Amniotic epithelial cell (primary cell): Measurements from ENCODE around the gene KIF16B.
"Not testable (repeated sequence)": the region's sequence is repeated elsewhere in the genome, so short reads cannot be mapped to it uniquely, and the experiment has no call there.

Experiments used
- DNase-seq: peaks from one replicate; pipeline ENCODE4 v3.0.0-alpha.2; 2010; ENCODE audit warnings: low read depth

Gene KIF16B

GRCh38 chr20:16476032-16476431, 97.2 kb downstream of the KIF16B start:
- DNase-seq = peak; percentile 62

GRCh38 chr20:16475225-16475624, 98.0 kb downstream of the KIF16B start:
- peak; percentile 57 for DNase-seq

- no peak for DNase-seq
Observed at GRCh38 chr20:16474363-16474762, 98.9 kb downstream of the KIF16B start.

GRCh38 chr20:16472045-16472872, 101.0 kb downstream of the KIF16B start:
- DNase-seq = peak; percentile 63

- no peak for DNase-seq
Observed at GRCh38 chr20:16469395-16469905, 103.8 kb downstream of the KIF16B start.

GRCh38 chr20:16462711-16463110, 110.5 kb downstream of the KIF16B start:
- DNase-seq = no peak

GRCh38 chr20:16459019-16459700, 114.1 kb downstream of the KIF16B start:
- DNase-seq = peak; percentile 83

GRCh38 chr20:16457514-16457913, 115.7 kb downstream of the KIF16B start:
- DNase-seq = no peak

- no peak for DNase-seq
Observed at GRCh38 chr20:16455324-16455723, 117.9 kb downstream of the KIF16B start.

- DNase-seq = no peak
Observed at GRCh38 chr20:16451982-16452381, 121.3 kb downstream of the KIF16B start.

- DNase-seq = no peak
Observed at GRCh38 chr20:16451001-16451400, 122.2 kb downstream of the KIF16B start.

GRCh38 chr20:16446991-16447390, 126.3 kb downstream of the KIF16B start:
- DNase-seq = no peak

- no peak for DNase-seq
Observed at GRCh38 chr20:16446246-16446645, 127.0 kb downstream of the KIF16B start.

- DNase-seq = no peak
Observed at GRCh38 chr20:16445482-16445881, 127.8 kb downstream of the KIF16B start.

- DNase-seq = no peak
Observed at GRCh38 chr20:16444057-16444777, 129.0 kb downstream of the KIF16B start.

- no peak for DNase-seq
Observed at GRCh38 chr20:16441546-16442164, 131.6 kb downstream of the KIF16B start.

- DNase-seq = no peak
Observed at GRCh38 chr20:16440686-16441085, 132.6 kb downstream of the KIF16B start.

- not testable (repeated sequence) for DNase-seq
Observed at GRCh38 chr20:16439540-16439939, 133.7 kb downstream of the KIF16B start.

- no peak for DNase-seq
Observed at GRCh38 chr20:16438100-16438499, 135.1 kb downstream of the KIF16B start.

- DNase-seq = no peak
Observed at GRCh38 chr20:16437387-16437996, 135.8 kb downstream of the KIF16B start.

- DNase-seq = peak; percentile 27
Observed at GRCh38 chr20:16434062-16434664, 139.1 kb downstream of the KIF16B start.
